Mesenchymal stem cell (in vitro differentiated cells and primary cell): Measurements from ENCODE around the gene RNF133.

ENCODE experiments used
- DNase-seq: peaks from one replicate; pipeline ENCODE4 v3.0.0-alpha.2; 2013
- H2AFZ ChIP-seq: one replicate; pipeline ENCODE4 v1.6.1; 2013; ENCODE audit warnings: low read depth, mild to moderate bottlenecking, control low read depth, inconsistent platforms, low read length, moderate library complexity
- H2AK5ac ChIP-seq: 2 replicates; pipeline ENCODE4 v1.6.1; 2013; ENCODE audit warnings: low read length, moderate library complexity, mild to moderate bottlenecking, inconsistent platforms; ENCODE audit not compliant: severe bottlenecking
- H2BK120ac ChIP-seq: one replicate; pipeline ENCODE4 v1.6.1; 2013; ENCODE audit warnings: low read depth, mild to moderate bottlenecking, inconsistent platforms, low read length, moderate library complexity
- H2BK12ac ChIP-seq, 2 experiments: one replicate each; pipeline ENCODE4 v1.6.1; 2013; ENCODE audit warnings: inconsistent platforms in 2 of 2, low read length in 2 of 2, mild to moderate bottlenecking in 2 of 2, moderate library complexity in 2 of 2, control low read depth in 1 of 2
- H2BK15ac ChIP-seq: one replicate; pipeline ENCODE4 v1.6.1; 2013; ENCODE audit warnings: mild to moderate bottlenecking, low read depth, inconsistent platforms; ENCODE audit not compliant: poor library complexity, severe bottlenecking
- H2BK5ac ChIP-seq: 2 replicates; pipeline ENCODE4 v1.6.1; 2013; ENCODE audit warnings: low read depth, mild to moderate bottlenecking, low read length, control low read depth, inconsistent platforms; ENCODE audit not compliant: poor library complexity, severe bottlenecking
- H3K14ac ChIP-seq, 2 experiments: one replicate each; pipeline ENCODE4 v1.6.1; 2013; ENCODE audit warnings: inconsistent platforms in 2 of 2, low read length in 2 of 2, control low read depth in 1 of 2, mild to moderate bottlenecking in 1 of 2, moderate library complexity in 1 of 2
- H3K18ac ChIP-seq, 2 experiments: one replicate each; pipeline ENCODE4 v1.6.1; 2013; ENCODE audit warnings: inconsistent platforms in 2 of 2, low read length in 2 of 2, control low read depth in 1 of 2, low read depth in 1 of 2, mild to moderate bottlenecking in 1 of 2
- H3K23ac ChIP-seq, 2 experiments: one replicate each; pipeline ENCODE4 v1.6.1; 2013; ENCODE audit warnings: inconsistent platforms in 2 of 2, low read length in 2 of 2, mild to moderate bottlenecking in 2 of 2, moderate library complexity in 2 of 2, control low read depth in 1 of 2
- H3K27ac ChIP-seq: 2 replicates; pipeline ENCODE4 v1.5.1; 2013; ENCODE audit warnings: mild to moderate bottlenecking, moderate library complexity, low read length, control low read depth, inconsistent platforms; ENCODE audit not compliant: poor library complexity, severe bottlenecking
- H3K27me3 ChIP-seq, 2 experiments: 2 replicates each; pipeline versions ENCODE4 v1.6.1 to v1.7.0; 2013; ENCODE audit warnings: low read length in 2 of 2, mild to moderate bottlenecking in 2 of 2, moderate library complexity in 2 of 2, control low read depth in 1 of 2, inconsistent platforms in 1 of 2; ENCODE audit not compliant: control insufficient read depth in 1 of 2, insufficient read depth in 1 of 2
- H3K36me3 ChIP-seq, 2 experiments: 2 replicates each; pipeline versions ENCODE4 v1.6.1 to v1.7.0; 2013; ENCODE audit warnings: low read length in 2 of 2, control low read depth in 1 of 2, inconsistent platforms in 1 of 2, low read depth in 1 of 2, mild to moderate bottlenecking in 1 of 2; ENCODE audit not compliant: insufficient read depth in 2 of 2, control insufficient read depth in 1 of 2
- H3K4ac ChIP-seq, 2 experiments: one replicate each; pipeline ENCODE4 v1.6.1; 2013; ENCODE audit warnings: inconsistent platforms in 2 of 2, low read length in 2 of 2, mild to moderate bottlenecking in 2 of 2, moderate library complexity in 2 of 2, control low read depth in 1 of 2, low read depth in 1 of 2
- H3K4me1 ChIP-seq: 2 replicates; pipeline ENCODE4 v1.6.1; 2013; ENCODE audit warnings: low read depth, low read length, control low read depth; ENCODE audit not compliant: control insufficient read depth, insufficient read depth
- H3K4me2 ChIP-seq: 2 replicates; pipeline ENCODE4 v1.6.1; 2013; ENCODE audit warnings: low read length, mild to moderate bottlenecking, inconsistent platforms; ENCODE audit not compliant: poor library complexity, severe bottlenecking
- H3K4me3 ChIP-seq, 2 experiments: 2 replicates each; pipeline versions ENCODE4 v1.5.1 to v1.7.0; 2013; ENCODE audit warnings: low read length in 2 of 2, mild to moderate bottlenecking in 2 of 2, control low read depth in 1 of 2, low read depth in 1 of 2; ENCODE audit not compliant: insufficient read depth in 1 of 2
- H3K79me1 ChIP-seq: replicated peaks from 2 replicates; pipeline ENCODE4 v1.6.1; 2013; ENCODE audit warnings: mild to moderate bottlenecking, control low read depth, low read length, inconsistent platforms; ENCODE audit not compliant: poor library complexity, severe bottlenecking
- H3K9ac ChIP-seq: 2 replicates; pipeline ENCODE4 v1.7.0; 2013; ENCODE audit warnings: mild to moderate bottlenecking, low read length, moderate library complexity
- H3K9me3 ChIP-seq: 2 replicates; pipeline ENCODE4 v1.7.0; 2013; ENCODE audit warnings: mild to moderate bottlenecking, low read length; ENCODE audit not compliant: control insufficient read depth
- H4K8ac ChIP-seq: one replicate; pipeline ENCODE4 v1.6.1; 2013; ENCODE audit warnings: inconsistent platforms, mild to moderate bottlenecking, low read length, moderate library complexity
- H4K91ac ChIP-seq: one replicate; pipeline ENCODE4 v1.6.1; 2013; ENCODE audit warnings: mild to moderate bottlenecking, low read length, inconsistent platforms
- WGBS: methylation state at CpG from one replicate; pipeline ENCODE4 v1.1.7; 2013; ENCODE audit warnings: mixed read lengths; 5-methylcytosine and 5-hydroxymethylcytosine counted together

RNF133 gene

DNA sequence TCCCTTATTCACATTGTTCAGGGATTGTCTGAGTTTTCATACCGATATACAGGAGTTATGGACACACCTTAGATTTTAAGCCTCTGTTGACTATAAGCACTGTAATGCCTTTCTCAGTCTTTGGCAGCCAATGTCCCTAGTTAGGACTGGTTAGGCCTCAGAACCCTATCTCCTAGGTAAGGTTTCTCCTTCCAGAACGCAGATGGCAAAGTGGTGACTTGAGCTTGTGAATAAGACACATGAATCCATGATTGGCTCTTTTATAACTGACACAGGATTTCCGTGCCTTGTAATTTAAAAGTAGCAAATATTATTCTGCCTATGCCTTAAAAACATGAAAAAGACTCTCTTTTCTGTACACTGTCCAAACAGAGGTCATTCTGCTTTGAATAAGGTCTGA lies 16.3 kb upstream of the RNF133 start:
- H3K79me1 ChIP-seq, result no peaks in the 10 kb centered on the region
- no peaks in the 10 kb centered on the region for H3K36me3 ChIP-seq
- no peak overlapping the region for H3K4me2 ChIP-seq
- H2BK15ac ChIP-seq, result no peak overlapping the region
- H3K4me3 ChIP-seq, result no peak overlapping the region
- H2BK12ac ChIP-seq, result no peak overlapping the region
- H3K4me1 ChIP-seq, result no peaks in the 10 kb centered on the region
- H3K14ac ChIP-seq, result no peak overlapping the region
- H2BK120ac ChIP-seq, result no peak overlapping the region
- no peaks in the 10 kb centered on the region for H3K9me3 ChIP-seq
- no peak overlapping the region for H4K91ac ChIP-seq
- no peak overlapping the region for H3K23ac ChIP-seq
- H3K27ac ChIP-seq, result no peak overlapping the region
- no peaks in the 10 kb centered on the region for H3K27me3 ChIP-seq
- no peak overlapping the region for H3K18ac ChIP-seq
- H2AFZ ChIP-seq, result no peak overlapping the region
- no peak overlapping the region for H4K8ac ChIP-seq
- no peak overlapping the region for H2BK5ac ChIP-seq
- no peak for DNase-seq
- H3K4ac ChIP-seq, result no peak overlapping the region
- H3K9ac ChIP-seq, result no peak overlapping the region
- 93% methylated on average over 3 of the region's 3 CpGs for WGBS
- H2AK5ac ChIP-seq, result no peak overlapping the region

DNA sequence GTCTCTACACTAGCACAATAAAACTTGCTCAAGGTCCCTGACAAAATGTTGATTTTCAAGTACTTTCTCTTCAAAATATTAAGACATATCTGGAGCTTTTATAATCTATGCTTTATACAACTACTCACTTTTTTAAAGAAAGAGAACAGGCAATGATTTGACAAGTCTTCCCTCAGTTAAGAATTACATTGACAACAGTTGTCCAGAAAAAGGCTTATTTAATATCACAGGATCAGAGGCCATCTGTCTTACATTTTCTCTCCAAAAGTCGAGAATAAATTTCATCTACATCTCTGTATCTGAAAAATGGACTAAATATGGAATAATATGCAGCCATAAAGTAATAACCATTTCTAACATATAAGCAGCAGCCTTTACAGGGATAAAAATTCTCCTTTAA lies 12.0 kb upstream of the RNF133 start:
- Histone ChIP-seq H3K23ac (no peak overlapping the region), H2BK120ac (no peak overlapping the region), H3K14ac (no peak overlapping the region), H2AFZ (no peak overlapping the region), H2BK12ac (no peak overlapping the region), H3K27me3 (no peaks in the 10 kb centered on the region), H3K4ac (no peak overlapping the region), H3K4me2 (no peak overlapping the region), H3K27ac (no peak overlapping the region), H4K91ac (no peak overlapping the region), H3K79me1 (no peaks in the 10 kb centered on the region), H3K9ac (no peak overlapping the region), H2BK5ac (no peak overlapping the region), H2AK5ac (no peak overlapping the region), H3K9me3 (no peaks in the 10 kb centered on the region), H2BK15ac (no peak overlapping the region), H3K4me3 (no peak overlapping the region), H4K8ac (no peak overlapping the region), H3K18ac (no peak overlapping the region), H3K36me3 (no peaks in the 10 kb centered on the region), H3K4me1 (no peaks in the 10 kb centered on the region)
- no CpG with 5 or more reads among the region's 1 CpG for WGBS
- DNase-seq, result no peak

DNA sequence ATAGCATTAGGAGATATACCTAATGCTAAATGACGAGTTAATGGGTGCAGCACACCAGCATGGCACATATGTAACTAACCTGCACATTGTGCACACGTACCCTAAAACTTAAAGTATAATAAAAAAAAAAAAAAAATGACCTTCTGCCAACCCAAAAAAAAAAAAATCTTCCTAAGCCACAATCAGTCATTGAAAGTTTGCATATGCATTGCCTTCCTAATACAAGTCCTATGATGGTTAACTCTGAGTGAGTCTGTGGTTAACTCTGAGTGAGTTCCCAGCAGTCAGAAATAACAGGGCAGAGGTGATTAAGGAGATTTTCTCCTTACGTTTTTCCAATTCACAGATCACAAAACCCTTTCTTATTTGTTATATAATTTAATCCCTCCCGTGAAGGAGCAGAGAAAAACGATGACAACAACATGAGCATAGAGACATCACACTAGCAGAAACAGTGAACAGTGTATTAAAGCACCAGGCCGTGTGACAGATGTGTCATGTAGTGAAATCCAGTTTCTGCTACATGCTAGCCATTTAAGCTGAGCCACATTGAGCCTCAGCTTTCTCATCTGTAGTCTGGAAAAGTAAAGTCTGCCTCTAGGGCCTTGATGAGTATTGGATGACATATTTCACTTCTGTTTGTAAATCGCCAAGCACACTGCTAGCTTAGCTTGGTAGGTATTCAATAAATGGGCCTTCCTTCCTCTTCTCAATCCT lies 11.2 kb upstream of the RNF133 start:
- no peaks in the 10 kb centered on the region for H3K79me1 ChIP-seq

DNA sequence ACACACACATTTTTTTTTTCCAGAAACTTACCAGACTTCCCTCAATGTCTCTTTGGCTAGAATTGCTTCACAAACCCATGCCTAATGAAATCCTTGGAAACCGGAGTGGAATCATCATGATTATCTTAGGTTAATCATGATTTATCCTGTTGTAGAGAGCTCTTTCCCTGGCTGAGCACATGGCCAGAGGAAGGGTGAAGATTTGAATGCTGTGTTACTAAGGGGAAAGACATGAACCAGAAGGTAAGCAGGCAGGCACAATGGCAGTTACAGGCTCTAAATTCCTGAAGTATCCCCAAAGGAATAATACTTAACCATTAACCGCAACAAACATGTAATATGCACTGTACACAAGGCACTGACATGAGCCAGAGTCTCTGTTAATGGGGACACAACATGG lies 7.9 kb upstream of the RNF133 start:
- no peak overlapping the region for H3K4ac ChIP-seq
- no peak overlapping the region for H2BK120ac ChIP-seq
- no peak overlapping the region for H3K27ac ChIP-seq
- no peak overlapping the region for H2BK5ac ChIP-seq
- H4K91ac ChIP-seq, result no peak overlapping the region
- no peak overlapping the region for H3K9ac ChIP-seq
- no peaks in the 10 kb centered on the region for H3K9me3 ChIP-seq
- no peak overlapping the region for H3K18ac ChIP-seq
- no peak for DNase-seq
- no peaks in the 10 kb centered on the region for H3K36me3 ChIP-seq
- no peak overlapping the region for H3K23ac ChIP-seq
- H3K79me1 ChIP-seq, result no peaks in the 10 kb centered on the region
- no peak overlapping the region for H2AFZ ChIP-seq
- WGBS, result 100% methylated on average over 1 of the region's 2 CpGs
- H2BK12ac ChIP-seq, result no peak overlapping the region
- no peak overlapping the region for H3K4me3 ChIP-seq
- no peaks in the 10 kb centered on the region for H3K4me1 ChIP-seq
- no peak overlapping the region for H2AK5ac ChIP-seq
- H3K4me2 ChIP-seq, result no peak overlapping the region
- H2BK15ac ChIP-seq, result no peak overlapping the region
- H3K27me3 ChIP-seq, result no peaks in the 10 kb centered on the region
- no peak overlapping the region for H4K8ac ChIP-seq
- no peak overlapping the region for H3K14ac ChIP-seq

More for the DNA sequence above, 11.2 kb upstream of the RNF133 start:
- DNase-seq, result no peak
- Histone ChIP-seq H2BK12ac (no peak overlapping the region), H3K14ac (no peak overlapping the region), H4K91ac (no peak overlapping the region), H3K9ac (no peak overlapping the region), H2BK120ac (no peak overlapping the region), H3K27ac (no peak overlapping the region), H3K18ac (no peak overlapping the region), H3K4me1 (no peaks in the 10 kb centered on the region), H4K8ac (no peak overlapping the region), H3K23ac (no peak overlapping the region), H2BK5ac (no peak overlapping the region), H3K36me3 (no peaks in the 10 kb centered on the region), H2AFZ (no peak overlapping the region), H3K4me3 (no peak overlapping the region), H3K4me2 (no peak overlapping the region), H3K27me3 (no peaks in the 10 kb centered on the region), H2AK5ac (no peak overlapping the region), H3K4ac (no peak overlapping the region), H3K9me3 (no peaks in the 10 kb centered on the region), H2BK15ac (no peak overlapping the region)
- WGBS, result 74% methylated on average over 6 of the region's 7 CpGs
